Measurements from ENCODE around the gene SLC7A5.
"Not testable (repeated sequence)": the region's sequence is repeated elsewhere in the genome, so short reads cannot be mapped to it uniquely, and the experiment has no call there.

DNA sequence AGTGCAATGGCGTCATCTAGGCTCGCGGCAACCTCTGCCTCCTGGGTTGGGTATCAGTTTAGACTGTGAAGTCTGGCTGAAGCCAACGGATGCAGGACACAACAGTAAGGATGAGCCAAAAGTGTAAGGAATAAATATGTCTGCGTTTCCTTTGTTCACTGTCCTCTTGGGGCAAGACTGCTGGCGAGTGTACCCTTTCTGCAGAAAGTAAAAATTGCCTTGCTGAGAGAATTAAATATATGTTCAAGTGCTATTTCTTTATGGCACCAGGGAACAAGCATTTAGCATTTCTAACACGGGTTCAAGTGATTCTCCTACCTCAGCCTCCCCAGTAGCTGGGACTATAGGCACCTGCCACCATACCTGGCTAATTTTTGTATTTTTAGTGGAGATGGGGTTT is 51.9 kb downstream of the SLC7A5 start:
- TF ChIP-seq EZH2 (IDR thresholded peaks at IDR 0.05; ENCODE audit: borderline replicate concordance, insufficient read depth, low read length, poor library complexity, severe bottlenecking); POLR2AphosphoS5 (IDR thresholded peaks at IDR 0.05); MXI1 (conservative IDR thresholded peaks at IDR 0.05; ENCODE audit: poor library complexity, severe bottlenecking): not testable (repeated sequence)
- TF ChIP-seq, protein P1, sequence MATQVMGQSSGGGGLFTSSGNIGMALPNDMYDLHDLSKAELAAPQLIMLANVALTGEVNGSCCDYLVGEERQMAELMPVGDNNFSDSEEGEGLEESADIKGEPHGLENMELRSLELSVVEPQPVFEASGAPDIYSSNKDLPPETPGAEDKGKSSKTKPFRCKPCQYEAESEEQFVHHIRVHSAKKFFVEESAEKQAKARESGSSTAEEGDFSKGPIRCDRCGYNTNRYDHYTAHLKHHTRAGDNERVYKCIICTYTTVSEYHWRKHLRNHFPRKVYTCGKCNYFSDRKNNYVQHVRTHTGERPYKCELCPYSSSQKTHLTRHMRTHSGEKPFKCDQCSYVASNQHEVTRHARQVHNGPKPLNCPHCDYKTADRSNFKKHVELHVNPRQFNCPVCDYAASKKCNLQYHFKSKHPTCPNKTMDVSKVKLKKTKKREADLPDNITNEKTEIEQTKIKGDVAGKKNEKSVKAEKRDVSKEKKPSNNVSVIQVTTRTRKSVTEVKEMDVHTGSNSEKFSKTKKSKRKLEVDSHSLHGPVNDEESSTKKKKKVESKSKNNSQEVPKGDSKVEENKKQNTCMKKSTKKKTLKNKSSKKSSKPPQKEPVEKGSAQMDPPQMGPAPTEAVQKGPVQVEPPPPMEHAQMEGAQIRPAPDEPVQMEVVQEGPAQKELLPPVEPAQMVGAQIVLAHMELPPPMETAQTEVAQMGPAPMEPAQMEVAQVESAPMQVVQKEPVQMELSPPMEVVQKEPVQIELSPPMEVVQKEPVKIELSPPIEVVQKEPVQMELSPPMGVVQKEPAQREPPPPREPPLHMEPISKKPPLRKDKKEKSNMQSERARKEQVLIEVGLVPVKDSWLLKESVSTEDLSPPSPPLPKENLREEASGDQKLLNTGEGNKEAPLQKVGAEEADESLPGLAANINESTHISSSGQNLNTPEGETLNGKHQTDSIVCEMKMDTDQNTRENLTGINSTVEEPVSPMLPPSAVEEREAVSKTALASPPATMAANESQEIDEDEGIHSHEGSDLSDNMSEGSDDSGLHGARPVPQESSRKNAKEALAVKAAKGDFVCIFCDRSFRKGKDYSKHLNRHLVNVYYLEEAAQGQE (IDR thresholded peaks at IDR 0.05; ENCODE audit: borderline replicate concordance): not testable (repeated sequence)
- TF ChIP-seq, protein P2, sequence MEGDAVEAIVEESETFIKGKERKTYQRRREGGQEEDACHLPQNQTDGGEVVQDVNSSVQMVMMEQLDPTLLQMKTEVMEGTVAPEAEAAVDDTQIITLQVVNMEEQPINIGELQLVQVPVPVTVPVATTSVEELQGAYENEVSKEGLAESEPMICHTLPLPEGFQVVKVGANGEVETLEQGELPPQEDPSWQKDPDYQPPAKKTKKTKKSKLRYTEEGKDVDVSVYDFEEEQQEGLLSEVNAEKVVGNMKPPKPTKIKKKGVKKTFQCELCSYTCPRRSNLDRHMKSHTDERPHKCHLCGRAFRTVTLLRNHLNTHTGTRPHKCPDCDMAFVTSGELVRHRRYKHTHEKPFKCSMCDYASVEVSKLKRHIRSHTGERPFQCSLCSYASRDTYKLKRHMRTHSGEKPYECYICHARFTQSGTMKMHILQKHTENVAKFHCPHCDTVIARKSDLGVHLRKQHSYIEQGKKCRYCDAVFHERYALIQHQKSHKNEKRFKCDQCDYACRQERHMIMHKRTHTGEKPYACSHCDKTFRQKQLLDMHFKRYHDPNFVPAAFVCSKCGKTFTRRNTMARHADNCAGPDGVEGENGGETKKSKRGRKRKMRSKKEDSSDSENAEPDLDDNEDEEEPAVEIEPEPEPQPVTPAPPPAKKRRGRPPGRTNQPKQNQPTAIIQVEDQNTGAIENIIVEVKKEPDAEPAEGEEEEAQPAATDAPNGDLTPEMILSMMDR (IDR thresholded peaks at IDR 0.05; ENCODE audit: poor library complexity, severe bottlenecking): not testable (repeated sequence)

Data from neural cell (in vitro differentiated cells).